K562 (cell line): ENCODE measurements around the gene TDRD9. TPM values are rescaled to one million over a fixed set of nuclear protein-coding genes. Genes with fewer than 3 reads are reported as not detected.

Experiments
- BHLHE40 ChIP-seq: IDR thresholded peaks from 2 replicates; pipeline ENCODE4 v1.6.1; 2011; ENCODE audit warnings: low read length, improper control_type of control experiment
- CTCF ChIP-seq, 3 experiments: IDR thresholded peaks in 2 of 3; conservative IDR thresholded peaks in 1 of 3; 2 replicates each; pipeline ENCODE4 v1.5.1; 2011 to 2012; ENCODE audit warnings: low read length in 3 of 3, mild to moderate bottlenecking in 3 of 3, control low read depth in 2 of 3, improper control_type of control experiment in 1 of 3, inconsistent platforms in 1 of 3, low read depth in 1 of 3, mixed read lengths in 1 of 3, moderate library complexity in 1 of 3; ENCODE audit not compliant: insufficient read depth in 2 of 3
- DPF2 ChIP-seq: fragments of 450-650 bp; IDR thresholded peaks from 2 replicates; pipeline ENCODE4 v1.6.1; 2016
- FOXP1 ChIP-seq: sonication (generic); formaldehyde crosslinking; IDR thresholded peaks from 2 replicates; pipeline ENCODE4 v1.8.0; 2022; ENCODE audit warnings: mild to moderate bottlenecking, missing genetic modification reagents
- PTBP1 ChIP-seq: fragments of 200-400 bp; formaldehyde crosslinking; IDR thresholded peaks from 2 replicates; pipeline ENCODE4 v1.6.1; 2017; ENCODE audit warnings: low read depth, low read length
- RAD21 ChIP-seq, 2 experiments: fragments of 250-450 bp in 1 of 2; fragments of 450-650 bp in 1 of 2; sonication (Bioruptor Pico) in 1 of 2; formaldehyde crosslinking in 1 of 2; IDR thresholded peaks in 1 of 2; conservative IDR thresholded peaks in 1 of 2; 2 replicates each; pipeline versions ENCODE4 v1.4.0 to v1.8.0; 2020 to 2022; ENCODE audit warnings: mild to moderate bottlenecking in 2 of 2, moderate library complexity in 1 of 2
- SMARCB1 ChIP-seq: IDR thresholded peaks from 2 replicates; pipeline ENCODE4 v1.6.1; 2011; ENCODE audit warnings: improper control_type of control experiment, low read depth; ENCODE audit not compliant: insufficient read length
- SRF ChIP-seq, 2 experiments: fragments of 250-450, 450-650 bp in 1 of 2; sonication (Bioruptor Pico) in 1 of 2; sonication (generic) in 1 of 2; formaldehyde crosslinking; IDR thresholded peaks; 2 replicates each; pipeline versions ENCODE4 v1.5.0 to v1.5.1; 2020 to 2022; ENCODE audit warnings: mild to moderate bottlenecking in 1 of 2, missing genetic modification reagents in 1 of 2
- SRSF9 ChIP-seq: fragments of 200-400 bp; formaldehyde crosslinking; IDR thresholded peaks from 2 replicates; pipeline ENCODE4 v1.6.1; 2017; ENCODE audit warnings: low read depth, low read length, borderline replicate concordance
- THRAP3 ChIP-seq: fragments of 450-650 bp; IDR thresholded peaks from 2 replicates; pipeline ENCODE4 v1.6.1; 2016; ENCODE audit warnings: mild to moderate bottlenecking, inconsistent platforms, borderline replicate concordance
- ZC3H8 ChIP-seq: fragments of 450-650 bp; IDR thresholded peaks from 2 replicates; pipeline ENCODE4 v1.6.1; 2017
- ZNF263 ChIP-seq: sonication (generic); formaldehyde crosslinking; IDR thresholded peaks from 2 replicates; pipeline ENCODE4 v1.8.0; 2022; ENCODE audit warnings: mild to moderate bottlenecking, missing genetic modification reagents, borderline replicate concordance
- ZNF316 ChIP-seq: fragments of 450-650 bp; IDR thresholded peaks from 2 replicates; pipeline ENCODE4 v1.6.1; 2016
- ZNF551 ChIP-seq: fragments of 250-450 bp; sonication (Bioruptor Pico); IDR thresholded peaks from 2 replicates; pipeline ENCODE4 v1.5.0; 2021; ENCODE audit warnings: mild to moderate bottlenecking, moderate library complexity
- ZZZ3 ChIP-seq: fragments of 450-650 bp; IDR thresholded peaks from 2 replicates; pipeline ENCODE4 v1.6.1; 2016; ENCODE audit warnings: antibody characterized with exemption, mild to moderate bottlenecking, moderate library complexity
- polyA plus RNA-seq, 8 experiments: library from polyadenylated mRNA; depleted of rRNA in 4 of 8; stranded (reverse) in 5 of 8; unstranded in 3 of 8; fragments of >200 nt; fragmentation: Nextera tagmentation in 2 of 8; fragmentation: Illumina TruSeq in 1 of 8; extraction: Ambion mirVana in 2 of 8; extraction: Trizol in 1 of 8; gene quantifications; 2 replicates each; pipeline versions ENCODE4 v1.2.1 to v1.2.3, GENCODE V29; 2011 to 2014; ENCODE audit warnings: inconsistent platforms in 1 of 8, missing spikeins in 1 of 8
- total RNA-seq, 7 experiments: library from RNA; depleted of rRNA in 6 of 7; stranded (reverse); fragments of >200 nt in 6 of 7; fragmentation: Illumina TruSeq in 2 of 7; extraction: Trizol in 2 of 7; gene quantifications; 2 replicates each; pipeline versions ENCODE4 v1.2.1 to v1.2.3, GENCODE V29; 2011 to 2021; ENCODE audit warnings: low replicate concordance in 1 of 7
- TF ChIP-seq, protein P1 (sequence below): fragments of 450-650 bp; formaldehyde crosslinking; IDR thresholded peaks from 2 replicates; pipeline ENCODE4 v1.4.0; 2020; ENCODE audit warnings: mild to moderate bottlenecking

TDRD9 gene
- total and polyA plus RNA-seq, 9 of the 15 experiments (the other 6 are each of a cell fraction or from before 2014, with no cell fraction given): 0.04 to 0.14 (median 0.04) TPM; not detected in 5

DNA sequence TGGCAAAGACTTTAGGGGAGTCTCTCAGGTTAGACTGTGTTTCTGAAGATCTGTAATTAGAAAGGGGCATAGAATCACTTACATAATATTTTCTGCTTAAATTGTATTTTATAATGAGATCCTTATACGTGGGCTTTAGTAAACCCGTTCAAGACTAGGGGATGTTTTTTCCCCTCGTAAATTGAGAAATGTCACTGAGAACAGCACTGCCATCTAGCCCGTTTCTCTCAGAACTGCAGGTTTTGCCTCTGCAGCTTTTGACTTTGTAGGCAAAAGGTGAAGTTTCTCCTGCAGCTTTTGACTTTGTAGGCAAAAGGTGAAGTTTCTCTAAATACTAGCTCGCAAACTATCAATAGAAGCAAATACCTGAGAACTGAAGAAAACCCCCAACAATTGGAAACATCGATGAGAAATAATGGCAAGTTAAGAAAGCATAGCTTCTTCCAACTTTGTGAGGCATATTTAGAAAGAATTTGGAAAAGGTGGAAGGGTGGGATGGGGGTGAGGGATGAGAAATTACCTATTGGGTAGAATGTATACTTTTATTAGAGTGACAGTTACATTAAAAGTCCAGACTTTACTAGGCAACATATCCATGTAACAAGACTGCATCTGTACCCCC is 147.4 kb downstream of the TDRD9 start (continued):
- no peak for TF ChIP-seq DPF2
- no peak for TF ChIP-seq BHLHE40
- no peak for TF ChIP-seq ZC3H8
- no peak for TF ChIP-seq SMARCB1
- no peak for TF ChIP-seq THRAP3
- TF ChIP-seq, protein P1, sequence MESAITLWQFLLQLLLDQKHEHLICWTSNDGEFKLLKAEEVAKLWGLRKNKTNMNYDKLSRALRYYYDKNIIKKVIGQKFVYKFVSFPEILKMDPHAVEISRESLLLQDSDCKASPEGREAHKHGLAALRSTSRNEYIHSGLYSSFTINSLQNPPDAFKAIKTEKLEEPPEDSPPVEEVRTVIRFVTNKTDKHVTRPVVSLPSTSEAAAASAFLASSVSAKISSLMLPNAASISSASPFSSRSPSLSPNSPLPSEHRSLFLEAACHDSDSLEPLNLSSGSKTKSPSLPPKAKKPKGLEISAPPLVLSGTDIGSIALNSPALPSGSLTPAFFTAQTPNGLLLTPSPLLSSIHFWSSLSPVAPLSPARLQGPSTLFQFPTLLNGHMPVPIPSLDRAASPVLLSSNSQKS (CRISPR knock-in tag): no peak
- TF ChIP-seq ZNF263: no peak
- TF ChIP-seq RAD21 (CRISPR knock-in tag; conservative IDR thresholded peaks at IDR 0.05 in 1 of 2, IDR thresholded peaks at IDR 0.05 in 1 of 2): peak in 1 of 2 experiments; percentile 42; a peak in 1 of 4 replicates
- TF ChIP-seq PTBP1: no peak
- TF ChIP-seq CTCF (IDR thresholded peaks at IDR 0.05 in 2 of 3, conservative IDR thresholded peaks at IDR 0.05 in 1 of 3; ENCODE audit: insufficient read depth in 2 of 3, low read depth in 1 of 3, low read length in 3 of 3): peak; percentile 20 to 34 (median 32); a peak in 3 of 6 replicates
- no peak for TF ChIP-seq SRSF9
- no peak for TF ChIP-seq ZNF551 (CRISPR knock-in tag)
- no peak for TF ChIP-seq ZNF316
- TF ChIP-seq FOXP1 (CRISPR knock-in tag): no peak
- no peak for TF ChIP-seq ZZZ3
- no peak for TF ChIP-seq SRF (CRISPR knock-in tag; IDR thresholded peaks at IDR 0.05)
